Uterus (tissue), 2 donors: ENCODE data around the gene TBL2.

Source experiments
- CTCF ChIP-seq, 4 experiments: fragments of 200-600 bp in 2 of 4; fragments of 450-650 bp in 2 of 4; sonication (generic) in 2 of 4; IDR thresholded peaks; one replicate each; pipeline ENCODE4 v1.5.1; 2016 to 2019; ENCODE audit warnings: antibody characterized with exemption in 4 of 4, mild to moderate bottlenecking in 2 of 4, moderate library complexity in 1 of 4
- POLR2A ChIP-seq, 2 donors: fragments of 450-650 bp; IDR thresholded peaks; one replicate each; pipeline ENCODE4 v1.6.1; 2016; ENCODE audit warnings: antibody characterized with exemption in 2 of 2, mild to moderate bottlenecking in 1 of 2, moderate library complexity in 1 of 2

- peak in 2 of 4 experiments; percentile 3 to 17 for TF ChIP-seq CTCF (IDR thresholded peaks at IDR 0.05)
- peak; percentile 62 to 74 for TF ChIP-seq POLR2A (IDR thresholded peaks at IDR 0.05)
Measured at GRCh38 chr7:73522105-73522872, 56.1 kb downstream of the TBL2 start, which contains the start of gene BAZ1B.
